ENCODE measurements around the gene RBMX. TPM values are rescaled to one million over a fixed set of nuclear protein-coding genes. Genes with fewer than 3 reads are reported as not detected.

Gene RBMX
- total RNA-seq, 2 experiments from 2014 or later: 265 to 276 TPM

GRCh38 chrX:136825771-136826170 lies 54.8 kb downstream of the RBMX start:
- ChIA-PET CTCF (no interaction called here), POLR2A (no interaction called here)
- H3K27me3 Mint-ChIP-seq (ENCODE audit: low read depth): no peaks in the 10 kb centered on the region
- no peak overlapping the region for H3K27ac Mint-ChIP-seq
- ATAC-seq (no peak), DNase-seq (no peak)
- H3K36me3 Mint-ChIP-seq (ENCODE audit: low read depth): peaks cover 4% of the 10 kb centered on the region
- no peaks in the 10 kb centered on the region for H3K9me3 Mint-ChIP-seq (ENCODE audit: insufficient read depth)
- H3K4me3 Mint-ChIP-seq: no peak overlapping the region
- H3K4me1 Mint-ChIP-seq (ENCODE audit: low read depth): no peaks in the 10 kb centered on the region

Other genes with a start within 250 kb of the RBMX start
- gene CD40LG, start 232.6 kb downstream of the RBMX start, total RNA-seq: 1 to 10 TPM; 4.7 to 5.1 TPM
- gene ARHGEF6, start 99.8 kb downstream of the RBMX start, total RNA-seq: 10 to 100 TPM; 97.8 to 99.0 TPM
- not detected for gene GPR101, start 153.3 kb upstream of the RBMX start, total RNA-seq